BJ (cell line): ENCODE results near the gene ANAPC2. TPM values are rescaled to one million over a fixed set of nuclear protein-coding genes. Genes with fewer than 3 reads are reported as not detected.

ENCODE experiments used
- CTCF ChIA-PET: fragments of 350-600 bp; formaldehyde crosslinking; extraction: SDS; loops from one replicate; lab custom pipeline; 2021; ENCODE audit warnings: antibody characterized with exemption, inconsistent platforms; lab: Yijun Ruan, JAX
- POLR2A ChIA-PET: fragments of 300-600 bp; sonication (Branson Sonifier 250); formaldehyde crosslinking; extraction: SDS; loops from one replicate; lab custom pipeline; 2021; ENCODE audit warnings: antibody characterized with exemption; lab: Charles Lee
- DNase-seq: peaks from one replicate; pipeline ENCODE4 v3.0.0-alpha.2; 2011; ENCODE audit warnings: low read depth
- H3K27me3 ChIP-seq: 2 replicates; pipeline ENCODE4 v1.6.0; 2011; ENCODE audit warnings: low read length; ENCODE audit not compliant: control insufficient read depth, insufficient read depth
- H3K36me3 ChIP-seq: 2 replicates; pipeline ENCODE4 v1.5.1; 2011; ENCODE audit warnings: low read length; ENCODE audit not compliant: control insufficient read depth, insufficient read depth
- H3K4me3 ChIP-seq: 2 replicates; pipeline ENCODE4 v1.5.1; 2011; ENCODE audit warnings: low read depth, mild to moderate bottlenecking, control low read depth, low read length
- CTCF ChIP-seq: IDR thresholded peaks from 2 replicates; pipeline ENCODE4 v1.5.1; 2011; ENCODE audit warnings: low read depth, mild to moderate bottlenecking, control low read depth, inconsistent platforms, low read length, moderate library complexity; ENCODE audit not compliant: insufficient read depth
- polyA plus RNA-seq: library from polyadenylated mRNA; depleted of rRNA; stranded (reverse); fragments of >200 nt; gene quantifications from 2 replicates; pipeline ENCODE4 v1.2.3, GENCODE V29; 2011

ANAPC2 gene
- polyA plus RNA-seq, 1 experiment: 25.5 TPM

GRCh38 chr9:137231372-137232039 is 43.1 kb upstream of the ANAPC2 start:
- no peak for DNase-seq
- Histone ChIP-seq H3K36me3 (no peaks in the 10 kb centered on the region), H3K4me3 (no peak overlapping the region), H3K27me3 (no peaks in the 10 kb centered on the region)
- ChIA-PET CTCF (interaction anchor here (1.3 kb wide), 1 partner anchor 15 kb away, joined by 3 read pairs; no protein-coding TSS in a partner anchor), POLR2A (no interaction called here)
- no peak for TF ChIP-seq CTCF

GRCh38 chr9:137230705-137231371 is 42.5 kb upstream of the ANAPC2 start, which contains the start of gene SLC34A3:
Gene SLC34A3 (plus strand): TSS chr9:137230901. CDS start chr9:137231703, 802 bp downstream.
- no peak within 1 kb of the TSS for H3K4me3 ChIP-seq
- ChIA-PET POLR2A (no interaction called here), CTCF (interaction anchor here (1.3 kb wide), 1 partner anchor 14 kb away, joined by 3 read pairs; no protein-coding TSS in a partner anchor)
- H3K36me3 ChIP-seq: no peaks in the 10 kb centered on the region
- no peak for TF ChIP-seq CTCF
- H3K27me3 ChIP-seq: no peaks in the 10 kb centered on the region
- no peak for DNase-seq

GRCh38 chr9:137229903-137230704 is 41.7 kb upstream of the ANAPC2 start:
- ChIA-PET POLR2A (no interaction called here), CTCF (interaction anchor here (1.3 to 4.2 kb wide), 2 partner anchors 13 to 112 kb away, joined by 3 to 37 read pairs; no protein-coding TSS in a partner anchor)
- no peaks in the 10 kb centered on the region for H3K27me3 ChIP-seq
- no peak overlapping the region for H3K4me3 ChIP-seq
- TF ChIP-seq CTCF: no peak
- no peak for DNase-seq
- no peaks in the 10 kb centered on the region; the same call in 1 of the 2 replicates for H3K36me3 ChIP-seq

GRCh38 chr9:137228968-137229896 is 40.9 kb upstream of the ANAPC2 start:
- Histone ChIP-seq H3K27me3 (no peaks in the 10 kb centered on the region), H3K4me3 (no peak overlapping the region), H3K36me3 (no peaks in the 10 kb centered on the region; the same call in 1 of the 2 replicates)
- POLR2A ChIA-PET: no interaction called here
- no peak for TF ChIP-seq CTCF
- CTCF ChIA-PET: interaction anchor here (1.2 to 4.2 kb wide), 4 partner anchors 20 to 180 kb away, joined by 4 to 37 read pairs (median 8); no protein-coding TSS in a partner anchor
- DNase-seq: no peak
